ENCODE measurements around the gene EFCAB8. TPM values are rescaled to one million over a fixed set of nuclear protein-coding genes. Genes with fewer than 3 reads are reported as not detected.

The EFCAB8 gene
- total RNA-seq, 1 experiment from 2014 or later = 0.09 TPM

DNA sequence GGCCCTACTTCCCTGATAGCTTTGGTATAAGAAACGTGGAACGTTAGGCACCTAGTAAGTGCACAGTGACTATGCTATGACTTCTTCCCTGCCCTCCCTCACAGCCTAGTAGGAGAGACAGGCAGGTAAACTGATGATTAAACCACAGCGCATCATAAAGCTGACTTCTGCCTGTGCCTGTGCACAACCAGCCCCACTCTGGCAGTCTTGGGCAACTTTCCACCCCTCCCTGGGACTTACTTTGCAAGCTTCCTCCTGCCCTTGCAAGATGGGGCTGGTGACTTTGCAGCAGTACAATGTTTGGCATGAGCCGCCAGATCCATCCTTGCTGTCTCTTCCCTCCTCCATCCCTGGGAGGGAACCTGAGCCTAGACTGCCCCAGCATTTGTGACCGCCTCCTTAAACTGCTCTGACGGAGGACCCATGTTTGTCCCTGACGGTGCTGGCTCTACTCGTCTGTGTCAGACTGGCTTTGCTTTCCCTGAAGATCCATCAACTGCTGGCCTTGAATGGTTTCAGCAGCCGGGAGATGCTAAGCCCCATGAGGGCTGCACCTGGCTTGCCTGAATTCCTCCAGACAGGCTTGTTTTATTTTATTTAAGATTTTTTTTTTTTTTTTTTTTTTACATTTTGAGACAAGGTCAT is 36.1 kb downstream of the EFCAB8 start:
- no peak for DNase-seq
- no peaks in the 10 kb centered on the region for H3K23me2 ChIP-seq (ENCODE audit: insufficient read length, low read depth, low read length, poor library complexity, severe bottlenecking)
- no peak overlapping the region for H2BK120ac ChIP-seq (ENCODE audit: low read depth, low read length, poor library complexity, severe bottlenecking)
- H2BK12ac ChIP-seq (ENCODE audit: insufficient read length, low read depth, low read length) = no peak overlapping the region
- H3K23ac ChIP-seq (ENCODE audit: insufficient read length, low read depth, low read length) = no peak overlapping the region
- no peak overlapping the region for H3K56ac ChIP-seq (ENCODE audit: insufficient read length, low read depth, low read length)
- H2BK20ac ChIP-seq (ENCODE audit: low read depth, low read length, poor library complexity, severe bottlenecking) = no peak overlapping the region
- H3T11ph ChIP-seq (ENCODE audit: low read length) = no peak overlapping the region
- H3K9me3 ChIP-seq (ENCODE audit: control insufficient read depth, low read depth, low read length) = no peaks in the 10 kb centered on the region
- H2BK15ac ChIP-seq (ENCODE audit: low read depth, low read length) = no peak overlapping the region
- no peaks in the 10 kb centered on the region for H3K36me3 Mint-ChIP-seq (ENCODE audit: insufficient read depth in 1 of 3, low read depth in 3 of 3)
- no peaks in the 10 kb centered on the region for H3K4me1 ChIP-seq (ENCODE audit: insufficient read depth, low read length)
- H2BK5ac ChIP-seq (ENCODE audit: insufficient read length, low read length) = no peak overlapping the region
- H2AFZ ChIP-seq (ENCODE audit: low read length) = no peak overlapping the region
- H3K4me1 Mint-ChIP-seq = peaks cover 9 to 10% of the 10 kb centered on the region in 2 experiments
- H3K27ac ChIP-seq (ENCODE audit: insufficient read length, low read depth, low read length) = no peak overlapping the region
- H3K14ac ChIP-seq (ENCODE audit: insufficient read depth, low read length) = no peak overlapping the region
- no CpG with 5 or more reads among the region's 9 CpGs for WGBS (ENCODE audit: extremely low coverage, insufficient read length, low lambda C conversion rate)
- H3K18ac ChIP-seq (ENCODE audit: insufficient read length, low read depth, low read length) = no peak overlapping the region
- no peak overlapping the region for H3K9ac ChIP-seq (ENCODE audit: extremely low read depth, insufficient read length, low read length)
- H3K9me3 Mint-ChIP-seq = no peaks in the 10 kb centered on the region
- no peaks in the 10 kb centered on the region for H3K79me1 ChIP-seq (ENCODE audit: insufficient read depth, low read depth, low read length, poor library complexity, severe bottlenecking)
- H3K27ac Mint-ChIP-seq = no peak overlapping the region
- no peak overlapping the region for H3K4me3 Mint-ChIP-seq
- H3K79me2 ChIP-seq (ENCODE audit: insufficient read depth, low read length) = no peaks in the 10 kb centered on the region
- H4K20me1 ChIP-seq (ENCODE audit: control insufficient read depth, insufficient read depth, insufficient read length) = no peaks in the 10 kb centered on the region
- H3K4ac ChIP-seq (ENCODE audit: low read depth, low read length) = no peak overlapping the region
- no peak overlapping the region for H4K5ac ChIP-seq (ENCODE audit: insufficient read length, low read depth, low read length)
- H3K27me3 ChIP-seq (ENCODE audit: insufficient read depth, low read length) = no peaks in the 10 kb centered on the region
- no peak overlapping the region for H3K4me2 ChIP-seq (ENCODE audit: insufficient read depth, insufficient read length, low read length)
- H3K27me3 Mint-ChIP-seq (ENCODE audit: low read depth) = no peaks in the 10 kb centered on the region
- TF ChIP-seq, protein P1, sequence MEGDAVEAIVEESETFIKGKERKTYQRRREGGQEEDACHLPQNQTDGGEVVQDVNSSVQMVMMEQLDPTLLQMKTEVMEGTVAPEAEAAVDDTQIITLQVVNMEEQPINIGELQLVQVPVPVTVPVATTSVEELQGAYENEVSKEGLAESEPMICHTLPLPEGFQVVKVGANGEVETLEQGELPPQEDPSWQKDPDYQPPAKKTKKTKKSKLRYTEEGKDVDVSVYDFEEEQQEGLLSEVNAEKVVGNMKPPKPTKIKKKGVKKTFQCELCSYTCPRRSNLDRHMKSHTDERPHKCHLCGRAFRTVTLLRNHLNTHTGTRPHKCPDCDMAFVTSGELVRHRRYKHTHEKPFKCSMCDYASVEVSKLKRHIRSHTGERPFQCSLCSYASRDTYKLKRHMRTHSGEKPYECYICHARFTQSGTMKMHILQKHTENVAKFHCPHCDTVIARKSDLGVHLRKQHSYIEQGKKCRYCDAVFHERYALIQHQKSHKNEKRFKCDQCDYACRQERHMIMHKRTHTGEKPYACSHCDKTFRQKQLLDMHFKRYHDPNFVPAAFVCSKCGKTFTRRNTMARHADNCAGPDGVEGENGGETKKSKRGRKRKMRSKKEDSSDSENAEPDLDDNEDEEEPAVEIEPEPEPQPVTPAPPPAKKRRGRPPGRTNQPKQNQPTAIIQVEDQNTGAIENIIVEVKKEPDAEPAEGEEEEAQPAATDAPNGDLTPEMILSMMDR (conservative IDR thresholded peaks at IDR 0.05) = no peak
- no peak overlapping the region for H2AK5ac ChIP-seq (ENCODE audit: insufficient read length, low read length)
- no peak overlapping the region for H4K91ac ChIP-seq (ENCODE audit: insufficient read length, low read depth, low read length)
- H4K8ac ChIP-seq (replicated peaks; ENCODE audit: insufficient read length, low read depth, low read length) = no peak overlapping the region

Measured in H9 (cell line).